GM23248 (cell line): ENCODE data around the gene PRDM16. TPM values are rescaled to one million over a fixed set of nuclear protein-coding genes. Genes with fewer than 3 reads are reported as not detected.

ENCODE experiments used
- DNase-seq: peaks from one replicate; pipeline ENCODE4 v3.0.0-alpha.2; 2015
- H2AFZ ChIP-seq: fragments of 200-600 bp; sonication (generic); 2 replicates; pipeline ENCODE4 v1.6.1; 2016; ENCODE audit warnings: antibody characterized with exemption
- H3F3A ChIP-seq: fragments of 200-600 bp; sonication (generic); 2 replicates; pipeline ENCODE4 v1.6.1; 2016; ENCODE audit warnings: mild to moderate bottlenecking, antibody characterized with exemption, mixed run types; ENCODE audit not compliant: insufficient read depth
- H3K27ac ChIP-seq: fragments of 200-600 bp; sonication (generic); 2 replicates; pipeline ENCODE4 v1.5.1; 2016; ENCODE audit warnings: mild to moderate bottlenecking
- H3K27me3 ChIP-seq: fragments of 200-600 bp; sonication (generic); replicated peaks from 2 replicates; pipeline ENCODE4 v1.6.1; 2016; ENCODE audit warnings: mild to moderate bottlenecking; ENCODE audit not compliant: insufficient read depth
- H3K36me3 ChIP-seq: fragments of 200-600 bp; sonication (generic); 2 replicates; pipeline ENCODE4 v1.6.1; 2016; ENCODE audit warnings: low read depth, mild to moderate bottlenecking
- H3K4me1 ChIP-seq: fragments of 200-600 bp; sonication (generic); 2 replicates; pipeline ENCODE4 v1.6.1; 2016; ENCODE audit warnings: mild to moderate bottlenecking; ENCODE audit not compliant: insufficient read depth
- H3K4me2 ChIP-seq: fragments of 200-600 bp; sonication (generic); one replicate; pipeline ENCODE4 v1.6.1; 2016; ENCODE audit warnings: mild to moderate bottlenecking; ENCODE audit not compliant: unreplicated experiment
- H3K4me3 ChIP-seq: fragments of 200-600 bp; sonication (generic); 2 replicates; pipeline ENCODE4 v1.5.1; 2016; ENCODE audit warnings: mild to moderate bottlenecking
- H3K79me2 ChIP-seq: fragments of 200-600 bp; sonication (generic); 2 replicates; pipeline ENCODE4 v1.6.1; 2016; ENCODE audit warnings: mild to moderate bottlenecking; ENCODE audit not compliant: insufficient read depth
- H3K9ac ChIP-seq: fragments of 200-600 bp; sonication (generic); 2 replicates; pipeline ENCODE4 v1.6.1; 2016; ENCODE audit warnings: mild to moderate bottlenecking
- H3K9me2 ChIP-seq: fragments of 200-600 bp; sonication (generic); 2 replicates; pipeline ENCODE4 v1.6.1; 2016; ENCODE audit warnings: mixed run types, mild to moderate bottlenecking, moderate library complexity; ENCODE audit not compliant: insufficient read depth
- H3K9me3 ChIP-seq: fragments of 200-600 bp; sonication (generic); one replicate; pipeline ENCODE4 v1.6.1; 2017; ENCODE audit warnings: low read depth
- H4K20me1 ChIP-seq: fragments of 200-600 bp; sonication (generic); 2 replicates; pipeline ENCODE4 v1.6.0; 2016; ENCODE audit not compliant: insufficient read depth
- EZH2 ChIP-seq: fragments of 200-600 bp; sonication (generic); IDR thresholded peaks from 2 replicates; pipeline ENCODE4 v1.6.1; 2018; ENCODE audit warnings: antibody characterized with exemption, mild to moderate bottlenecking; ENCODE audit not compliant: insufficient read depth, poor library complexity, severe bottlenecking
- EZH2phosphoT487 ChIP-seq: fragments of 200-600 bp; sonication (generic); IDR thresholded peaks from 2 replicates; pipeline ENCODE4 v1.6.1; 2018; ENCODE audit warnings: antibody characterized with exemption, moderate library complexity, mild to moderate bottlenecking, low read depth; ENCODE audit not compliant: insufficient read depth
- WGBS, 2 experiments: methylation state at CpG; one replicate each; pipeline ENCODE4 v1.1.6; 2015 to 2017; ENCODE audit warnings: low lambda C conversion rate in 2 of 2, low coverage in 1 of 2; ENCODE audit errors: missing lambda C conversion rate in 2 of 2; 5-methylcytosine and 5-hydroxymethylcytosine counted together
- in situ Hi-C: fragments of 300-500 bp; cut with MboI; formaldehyde crosslinking; loops from 2 replicates; pipeline ENCODE4 v1.15.0; 2020
- polyA plus RNA-seq: library from polyadenylated mRNA; unstranded; fragments of >200 nt; fragmentation: Nextera tagmentation; extraction: Ambion mirVana; gene quantifications from 2 replicates; pipeline ENCODE4 v1.2.1, GENCODE V29; 2016
- total RNA-seq: library from RNA; depleted of rRNA; stranded (reverse); fragments of >200 nt; shearing (Covaris generic); gene quantifications from 2 replicates; pipeline ENCODE4 v1.2.3, GENCODE V29; 2014

The PRDM16 gene
- total and polyA plus RNA-seq, 2 experiments from 2014 or later = 0.18 TPM; not detected in 1

- WGBS, 2 experiments = 51 to 55% methylated on average over 20 of the region's 21 CpGs
- no peak overlapping the region for H3K27ac ChIP-seq
- H3K4me1 ChIP-seq = no peaks in the 10 kb centered on the region
- H3K4me3 ChIP-seq = no peak overlapping the region
- H3F3A ChIP-seq = no peaks in the 10 kb centered on the region
- no peak for DNase-seq
- H3K36me3 ChIP-seq = no peaks in the 10 kb centered on the region
- no peaks in the 10 kb centered on the region for H3K79me2 ChIP-seq
- in situ Hi-C loops = no loop called here
- TF ChIP-seq EZH2 (no peak), EZH2phosphoT487 (no peak)
- H3K27me3 ChIP-seq = no peaks in the 10 kb centered on the region; the same call in 1 of the 2 replicates
- H3K9me3 ChIP-seq = no peaks in the 10 kb centered on the region
- no peak overlapping the region for H3K4me2 ChIP-seq
- H2AFZ ChIP-seq = no peak overlapping the region
- H4K20me1 ChIP-seq = no peaks in the 10 kb centered on the region
- no peaks in the 10 kb centered on the region for H3K9me2 ChIP-seq
- no peak overlapping the region for H3K9ac ChIP-seq
These were observed 36.5 kb upstream of the PRDM16 start for GRCh38 chr1:3032371-3033039.

- DNase-seq = no peak
- WGBS, 2 experiments = 55 to 59% methylated on average over 23 to 25 of the region's 25 CpGs
- H3K79me2 ChIP-seq = no peaks in the 10 kb centered on the region
- no peaks in the 10 kb centered on the region for H3K9me3 ChIP-seq
- no peak overlapping the region for H3K27ac ChIP-seq
- H3K9ac ChIP-seq = no peak overlapping the region
- no peaks in the 10 kb centered on the region for H3K4me1 ChIP-seq
- no peaks in the 10 kb centered on the region for H3K9me2 ChIP-seq
- H3F3A ChIP-seq = no peaks in the 10 kb centered on the region
- no peaks in the 10 kb centered on the region for H3K36me3 ChIP-seq
- H3K4me3 ChIP-seq = no peak overlapping the region
- in situ Hi-C loops = no loop called here
- no peak overlapping the region for H3K4me2 ChIP-seq
- no peaks in the 10 kb centered on the region; the same call in 1 of the 2 replicates for H3K27me3 ChIP-seq
- TF ChIP-seq EZH2 (no peak), EZH2phosphoT487 (no peak)
- H4K20me1 ChIP-seq = no peaks in the 10 kb centered on the region
- no peak overlapping the region for H2AFZ ChIP-seq
These were observed 35.8 kb upstream of the PRDM16 start for GRCh38 chr1:3033040-3033789.

GRCh38 chr1:3033790-3034090 is 35.3 kb upstream of the PRDM16 start:
- no peaks in the 10 kb centered on the region for H3K36me3 ChIP-seq
- H3K9me2 ChIP-seq = no peaks in the 10 kb centered on the region
- in situ Hi-C loops = no loop called here
- no peaks in the 10 kb centered on the region for H4K20me1 ChIP-seq
- no peak overlapping the region for H3K9ac ChIP-seq
- H3K9me3 ChIP-seq = no peaks in the 10 kb centered on the region
- 27 to 30% methylated on average over 4 of the region's 4 CpGs for WGBS, 2 experiments
- H3K27me3 ChIP-seq = no peaks in the 10 kb centered on the region; the same call in 1 of the 2 replicates
- H3K4me2 ChIP-seq = no peak overlapping the region
- H3F3A ChIP-seq = no peaks in the 10 kb centered on the region
- no peaks in the 10 kb centered on the region for H3K4me1 ChIP-seq
- TF ChIP-seq EZH2 (no peak), EZH2phosphoT487 (no peak)
- no peak overlapping the region for H3K27ac ChIP-seq
- no peak overlapping the region for H2AFZ ChIP-seq
- no peaks in the 10 kb centered on the region for H3K79me2 ChIP-seq
- no peak overlapping the region for H3K4me3 ChIP-seq
- DNase-seq = no peak

GRCh38 chr1:3034162-3034561 is 34.8 kb upstream of the PRDM16 start:
- H2AFZ ChIP-seq = no peak overlapping the region
- H3K27me3 ChIP-seq = no peaks in the 10 kb centered on the region; the same call in 1 of the 2 replicates
- H3K9ac ChIP-seq = no peak overlapping the region
- H3F3A ChIP-seq = no peaks in the 10 kb centered on the region
- in situ Hi-C loops = no loop called here
- H3K27ac ChIP-seq = no peak overlapping the region
- H3K9me3 ChIP-seq = no peaks in the 10 kb centered on the region
- WGBS, 2 experiments = 29 to 33% methylated on average over 7 of the region's 7 CpGs
- no peaks in the 10 kb centered on the region for H4K20me1 ChIP-seq
- DNase-seq = no peak
- H3K36me3 ChIP-seq = no peaks in the 10 kb centered on the region
- H3K79me2 ChIP-seq = no peaks in the 10 kb centered on the region
- no peak overlapping the region for H3K4me3 ChIP-seq
- TF ChIP-seq EZH2 (no peak), EZH2phosphoT487 (no peak)
- H3K4me2 ChIP-seq = no peak overlapping the region
- H3K4me1 ChIP-seq = no peaks in the 10 kb centered on the region
- H3K9me2 ChIP-seq = no peaks in the 10 kb centered on the region
